A549 (cell line): Measurements from ENCODE around the gene SNAP91. TPM values are rescaled to one million over a fixed set of nuclear protein-coding genes. Genes with fewer than 3 reads are reported as not detected.

ENCODE experiments used
- ATAC-seq, 2 experiments: fragments of 200-7000 bp in 1 of 2; fragments of >200 bp in 1 of 2; cut with Nextera tagmentation in 1 of 2; cut with Tn5 transposase in 1 of 2; 3 replicates each; pipeline versions ENCODE4 v1.8.0 to v1.9.1; 2018 to 2020; ENCODE audit warnings: mild to moderate bottlenecking in 1 of 2, moderate library complexity in 1 of 2
- CTCF ChIA-PET: fragments of 300-600 bp; sonication (Branson Sonifier 250); formaldehyde crosslinking; extraction: SDS; loops from one replicate; lab custom pipeline; 2021; ENCODE audit warnings: antibody characterized with exemption, inconsistent platforms; lab: Yijun Ruan, JAX
- POLR2A ChIA-PET: fragments of 350-600 bp; formaldehyde crosslinking; extraction: SDS; loops from one replicate; lab custom pipeline; 2021; ENCODE audit warnings: antibody characterized with exemption, inconsistent platforms; lab: Yijun Ruan, JAX
- DNase-seq, 2 experiments: peaks; one replicate each; pipeline versions ENCODE4 v3.0.0 to v3.0.0-alpha.2; 2011 to 2016; ENCODE audit warnings: low read depth in 1 of 2, low spot score in 1 of 2
- FAIRE-seq: peaks from 2 replicates; lab custom pipeline; 2011; peaks lifted over from hg19 to GRCh38; lab: Jason Lieb, UNC
- H3K27ac ChIP-seq, 2 experiments: fragments of >200 bp; sonication (Bioruptor Twin); formaldehyde crosslinking; 3 replicates each; pipeline ENCODE4 v1.5.1; 2016 to 2017
- H3K4me1 ChIP-seq: fragments of >200 bp; sonication (Bioruptor Twin); formaldehyde crosslinking; 3 replicates; pipeline ENCODE4 v1.6.1; 2016
- H3K4me2 ChIP-seq: fragments of >200 bp; sonication (Bioruptor Twin); formaldehyde crosslinking; 3 replicates; pipeline ENCODE4 v1.6.1; 2016
- H3K4me3 ChIP-seq: fragments of >200 bp; sonication (Bioruptor Twin); formaldehyde crosslinking; 3 replicates; pipeline ENCODE4 v1.5.1; 2016
- H3K9me3 ChIP-seq: fragments of >200 bp; sonication (Bioruptor Twin); formaldehyde crosslinking; 3 replicates; pipeline ENCODE4 v1.6.1; 2016
- ATOH8 ChIP-seq: fragments of 250-450 bp; sonication (Bioruptor Pico); IDR thresholded peaks from 2 replicates; pipeline ENCODE4 v1.5.0; 2020; ENCODE audit warnings: low read depth, mild to moderate bottlenecking, moderate library complexity
- CBX2 ChIP-seq: fragments of 200-600 bp; sonication (generic); IDR thresholded peaks from 2 replicates; pipeline ENCODE4 v1.6.1; 2016; ENCODE audit warnings: low read depth, mild to moderate bottlenecking, borderline replicate concordance
- CHD2 ChIP-seq: fragments of 150-350 bp; IDR thresholded peaks from 2 replicates; pipeline ENCODE4 v1.6.1; 2014; ENCODE audit warnings: low read length; ENCODE audit not compliant: partially characterized antibody
- E2F6 ChIP-seq: IDR thresholded peaks from 2 replicates; pipeline ENCODE4 v1.6.1; 2012; ENCODE audit warnings: low read depth, borderline replicate concordance
- EHMT2 ChIP-seq: fragments of 200-600 bp; sonication (generic); IDR thresholded peaks from 2 replicates; pipeline ENCODE4 v1.6.1; 2016; ENCODE audit warnings: antibody characterized with exemption, low read depth, mild to moderate bottlenecking, moderate library complexity
- ESRRA ChIP-seq: fragments of 150-350 bp; IDR thresholded peaks from 2 replicates; pipeline ENCODE4 v1.6.1; 2014; ENCODE audit warnings: mild to moderate bottlenecking, low read length, borderline replicate concordance
- HES2 ChIP-seq: fragments of >200 bp; sonication (Bioruptor Twin); formaldehyde crosslinking; IDR thresholded peaks from 2 replicates; pipeline ENCODE4 v1.6.1; 2016
- HOXB13 ChIP-seq: fragments of 250-450 bp; sonication (Bioruptor Pico); IDR thresholded peaks from 2 replicates; pipeline ENCODE4 v1.5.0; 2020; ENCODE audit warnings: low read depth, mild to moderate bottlenecking, moderate library complexity
- HOXB5 ChIP-seq: fragments of 250-450 bp; sonication (Bioruptor Pico); IDR thresholded peaks from 2 replicates; pipeline ENCODE4 v1.5.0; 2020; ENCODE audit warnings: mild to moderate bottlenecking, moderate library complexity
- JUN ChIP-seq, 2 experiments: fragments of >200 bp; sonication (Bioruptor Twin); formaldehyde crosslinking; IDR thresholded peaks; 2 replicates in 1 of 2; 3 replicates in 1 of 2; pipeline ENCODE4 v1.6.1; 2016 to 2017
- KDM5A ChIP-seq: fragments of 200-600 bp; sonication (generic); IDR thresholded peaks from 2 replicates; pipeline ENCODE4 v1.6.1; 2016; ENCODE audit warnings: antibody characterized with exemption, mild to moderate bottlenecking
- NFE2L2 ChIP-seq: fragments of 150-350 bp; conservative IDR thresholded peaks from 2 replicates; pipeline ENCODE4 v1.6.1; 2014; ENCODE audit warnings: low read length
- NPAS2 ChIP-seq: fragments of 250-450 bp; sonication (Bioruptor Pico); IDR thresholded peaks from 2 replicates; pipeline ENCODE4 v1.8.0; 2022; ENCODE audit warnings: mild to moderate bottlenecking, moderate library complexity, borderline replicate concordance
- POLR2A ChIP-seq: IDR thresholded peaks from 2 replicates; pipeline ENCODE4 v1.6.1; 2012; ENCODE audit warnings: mild to moderate bottlenecking, low read length
- RARB ChIP-seq: fragments of 250-450 bp; sonication (Bioruptor Pico); IDR thresholded peaks from 2 replicates; pipeline ENCODE4 v1.8.0; 2021; ENCODE audit warnings: mild to moderate bottlenecking, moderate library complexity
- RCOR1 ChIP-seq: fragments of 150-350 bp; IDR thresholded peaks from 2 replicates; pipeline ENCODE4 v1.6.1; 2014; ENCODE audit warnings: antibody characterized with exemption, low read length, low read depth
- RNF2 ChIP-seq: fragments of 200-600 bp; sonication (generic); IDR thresholded peaks from 2 replicates; pipeline ENCODE4 v1.6.1; 2016; ENCODE audit warnings: low read depth, mild to moderate bottlenecking, antibody characterized with exemption, moderate library complexity, borderline replicate concordance
- ZSCAN20 ChIP-seq: fragments of 250-450 bp; sonication (Bioruptor Pico); IDR thresholded peaks from 2 replicates; pipeline ENCODE4 v1.8.0; 2022; ENCODE audit warnings: mild to moderate bottlenecking, moderate library complexity
- WGBS: methylation state at CpG from one replicate; pipeline ENCODE4 v1.1.6; 2017; ENCODE audit errors: missing lambda C conversion rate; 5-methylcytosine and 5-hydroxymethylcytosine counted together
- polyA plus RNA-seq, 4 experiments: library from polyadenylated mRNA; depleted of rRNA in 3 of 4; stranded (reverse); fragments of >200 nt; fragmentation: RNase III in 1 of 4; extraction: RNeasy Plus Mini Kit Qiagen cat#74134 plus additional on column Dnase treatment in 1 of 4; gene quantifications; 2 replicates in 3 of 4; 3 replicates in 1 of 4; pipeline ENCODE4 v1.2.3, GENCODE V29; 2011 to 2017
- TF ChIP-seq, protein P1 (sequence below): IDR thresholded peaks from 2 replicates; pipeline ENCODE4 v1.6.1; 2012
- TF ChIP-seq, protein P2 (sequence below): fragments of 450-650 bp; IDR thresholded peaks from 2 replicates; pipeline ENCODE4 v1.6.1; 2014; ENCODE audit warnings: antibody characterized with exemption

The SNAP91 gene
- polyA plus RNA-seq, 2 of the 4 experiments (the other 2 are of a cell fraction): 0.13 to 0.39 TPM

GRCh38 chr6:83696674-83697073, 12.2 kb downstream of the SNAP91 start:
- WGBS: 84% methylated on average over 1 of the region's 1 CpG

DNA sequence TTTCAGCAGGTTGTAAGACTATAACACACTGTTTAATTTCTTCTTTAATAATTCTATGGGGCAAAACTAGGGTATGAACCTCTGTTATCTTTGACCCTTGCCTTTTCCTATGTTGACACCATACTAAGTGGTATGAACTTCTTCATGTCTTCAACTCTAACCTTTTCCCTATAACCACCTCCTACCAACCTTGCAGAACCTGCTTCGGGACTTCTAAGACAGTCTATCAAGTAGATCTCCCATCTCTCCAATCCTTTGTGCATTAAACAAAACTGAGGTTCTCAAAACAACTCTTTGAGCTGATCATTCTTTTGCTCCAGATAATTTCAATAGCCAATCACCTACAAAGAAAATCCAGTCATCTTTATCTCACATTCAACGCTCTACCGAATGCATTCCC, 23.4 kb downstream of the SNAP91 start:
- no peaks in the 10 kb centered on the region for H3K4me1 ChIP-seq
- H3K9me3 ChIP-seq: no peaks in the 10 kb centered on the region
- FAIRE-seq (no peak), ATAC-seq (no peak)
- no peak overlapping the region for H3K27ac ChIP-seq
- CTCF ChIA-PET: no interaction called here
- POLR2A ChIA-PET: no interaction called here
- no peak overlapping the region for H3K4me2 ChIP-seq
- TF ChIP-seq HES2: no peak
- no peak for TF ChIP-seq HOXB13
- no peak for TF ChIP-seq KDM5A
- TF ChIP-seq EHMT2: no peak
- no peak for TF ChIP-seq RCOR1
- TF ChIP-seq E2F6: no peak
- TF ChIP-seq, all 56 proteins: peak for 0
- WGBS: 76% methylated on average over 3 of the region's 3 CpGs
- no peak overlapping the region for H3K4me3 ChIP-seq
- no peak for DNase-seq

More at GRCh38 chr6:83696674-83697073, 12.2 kb downstream of the SNAP91 start:
- no peak for ATAC-seq
- Histone ChIP-seq H3K4me2 (no peak overlapping the region), H3K4me1 (no peaks in the 10 kb centered on the region), H3K27ac (no peak overlapping the region), H3K9me3 (no peaks in the 10 kb centered on the region), H3K4me3 (no peak overlapping the region)
- no peak for FAIRE-seq
- ChIA-PET POLR2A (no interaction called here), CTCF (no interaction called here)
- no peak for DNase-seq
- no peak for TF ChIP-seq E2F6
- TF ChIP-seq, protein P1, sequence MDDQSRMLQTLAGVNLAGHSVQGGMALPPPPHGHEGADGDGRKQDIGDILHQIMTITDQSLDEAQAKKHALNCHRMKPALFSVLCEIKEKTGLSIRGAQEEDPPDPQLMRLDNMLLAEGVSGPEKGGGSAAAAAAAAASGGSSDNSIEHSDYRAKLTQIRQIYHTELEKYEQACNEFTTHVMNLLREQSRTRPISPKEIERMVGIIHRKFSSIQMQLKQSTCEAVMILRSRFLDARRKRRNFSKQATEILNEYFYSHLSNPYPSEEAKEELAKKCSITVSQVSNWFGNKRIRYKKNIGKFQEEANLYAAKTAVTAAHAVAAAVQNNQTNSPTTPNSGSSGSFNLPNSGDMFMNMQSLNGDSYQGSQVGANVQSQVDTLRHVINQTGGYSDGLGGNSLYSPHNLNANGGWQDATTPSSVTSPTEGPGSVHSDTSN: no peak
- no peak for TF ChIP-seq HES2
- TF ChIP-seq HOXB5 (CRISPR knock-in tag): no peak
- TF ChIP-seq, protein P2, sequence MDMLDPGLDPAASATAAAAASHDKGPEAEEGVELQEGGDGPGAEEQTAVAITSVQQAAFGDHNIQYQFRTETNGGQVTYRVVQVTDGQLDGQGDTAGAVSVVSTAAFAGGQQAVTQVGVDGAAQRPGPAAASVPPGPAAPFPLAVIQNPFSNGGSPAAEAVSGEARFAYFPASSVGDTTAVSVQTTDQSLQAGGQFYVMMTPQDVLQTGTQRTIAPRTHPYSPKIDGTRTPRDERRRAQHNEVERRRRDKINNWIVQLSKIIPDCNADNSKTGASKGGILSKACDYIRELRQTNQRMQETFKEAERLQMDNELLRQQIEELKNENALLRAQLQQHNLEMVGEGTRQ: no peak
- no peak for TF ChIP-seq EHMT2
- TF ChIP-seq RARB (CRISPR knock-in tag): no peak
- TF ChIP-seq RNF2: no peak
- TF ChIP-seq POLR2A: no peak
- no peak for TF ChIP-seq ATOH8 (CRISPR knock-in tag)
- no peak for TF ChIP-seq ZSCAN20 (CRISPR knock-in tag)
- TF ChIP-seq NPAS2 (CRISPR knock-in tag): no peak
- TF ChIP-seq JUN (IDR thresholded peaks at IDR 0.05): no peak

DNA sequence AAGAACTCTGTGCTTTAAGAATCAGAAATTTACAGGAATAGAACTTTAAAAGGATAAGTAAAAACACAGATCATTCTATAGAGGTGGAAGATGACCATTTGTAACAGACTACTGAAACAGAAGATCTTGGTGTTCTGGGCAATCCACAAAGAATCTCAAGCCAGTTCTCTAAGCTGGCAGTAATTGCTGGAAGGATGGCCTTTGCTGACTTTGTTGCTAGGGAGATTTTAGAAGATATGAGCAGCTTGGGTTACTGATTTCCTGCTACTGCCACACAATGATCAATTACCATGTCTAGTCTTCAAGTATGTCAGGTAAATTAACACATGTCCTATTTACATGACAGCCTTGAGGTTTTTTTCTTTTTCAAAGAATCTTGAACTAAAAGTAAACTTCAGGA, 31.1 kb downstream of the SNAP91 start:
- no peak for ATAC-seq
- no peak overlapping the region for H3K4me3 ChIP-seq
- no peak overlapping the region for H3K4me2 ChIP-seq
- no peaks in the 10 kb centered on the region for H3K9me3 ChIP-seq
- CTCF ChIA-PET: no interaction called here
- H3K4me1 ChIP-seq: no peaks in the 10 kb centered on the region
- POLR2A ChIA-PET: no interaction called here
- no peak for DNase-seq
- no peak for FAIRE-seq
- H3K27ac ChIP-seq: no peak overlapping the region
- TF ChIP-seq CBX2 (no peak), ESRRA (no peak), CHD2 (no peak), NFE2L2 (no peak)
